ENCODE measurements around the gene LSM14B.

LSM14B gene

DNA sequence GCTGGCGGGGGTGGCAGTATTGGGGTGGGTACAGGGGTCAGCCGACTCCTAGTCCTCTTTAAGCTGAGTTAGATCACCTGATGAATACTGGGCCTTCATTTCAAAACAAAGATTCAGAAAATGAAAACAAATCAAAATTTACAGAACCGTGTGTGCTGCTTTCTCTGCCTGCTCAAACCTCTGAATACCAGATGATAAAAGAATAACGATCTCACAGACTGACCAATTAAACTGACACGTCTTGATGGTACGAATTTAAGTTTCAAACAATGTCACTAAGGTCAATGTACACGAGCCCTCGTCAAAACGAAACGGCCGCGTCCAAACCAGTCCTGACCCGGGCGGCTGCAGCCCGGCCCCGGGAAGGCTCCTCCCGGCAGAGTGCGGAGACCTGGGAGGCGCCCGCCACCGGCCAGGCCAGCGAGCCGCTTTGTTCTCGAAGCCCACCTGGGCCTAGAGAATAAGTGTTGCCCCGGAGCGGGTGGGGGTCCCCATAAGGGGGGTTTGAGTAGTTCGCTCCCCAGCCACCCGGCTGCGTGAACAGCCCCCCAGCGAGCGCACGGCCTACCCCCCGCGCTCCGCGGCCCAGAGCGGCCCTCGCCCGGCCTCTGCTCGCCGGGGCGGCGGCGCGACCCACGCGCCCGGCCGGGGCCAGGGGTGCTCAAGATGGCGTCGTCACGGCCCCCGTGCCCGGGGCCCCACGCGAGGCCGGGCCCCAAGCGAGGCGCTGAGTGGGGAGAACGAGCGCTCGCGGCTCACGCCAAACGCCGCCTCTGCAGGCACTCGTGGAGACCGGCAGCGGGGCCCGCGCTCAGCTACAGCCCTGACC lies 20.2 kb downstream of the LSM14B start:
- DNase-seq (ENCODE audit: low read depth): peak; percentile 19
- peak overlapping the region; percentile 65 for H3K4me3 ChIP-seq (ENCODE audit: low read depth, low read length)
- TF ChIP-seq CTCF (IDR thresholded peaks at IDR 0.05; ENCODE audit: insufficient read depth, low read depth, low read length, missing control alignments): no peak

GRCh38 chr20:62143081-62143956 lies 21.0 kb downstream of the LSM14B start, which contains the start of the genes PSMA7 and SS18L1:
TSS of gene PSMA7 (minus strand) at chr20:62143394. CDS start at chr20:62143303, 91 bp downstream.
TSS of gene SS18L1 (plus strand) at chr20:62143769. CDS start at chr20:62143821, 52 bp downstream.
- peak; percentile 95 for DNase-seq (ENCODE audit: low read depth)

GRCh38 chr20:62143957-62144825 lies 21.9 kb downstream of the LSM14B start:
- DNase-seq (ENCODE audit: low read depth): peak; percentile 59

More at GRCh38 chr20:62143081-62143956, 21.0 kb downstream of the LSM14B start, which contains the start of the genes PSMA7 and SS18L1:
- peak within 1 kb of the TSS; percentile 72 for H3K4me3 ChIP-seq (ENCODE audit: low read depth, low read length)
- no peak for TF ChIP-seq CTCF (IDR thresholded peaks at IDR 0.05; ENCODE audit: insufficient read depth, low read depth, low read length, missing control alignments)

DNA sequence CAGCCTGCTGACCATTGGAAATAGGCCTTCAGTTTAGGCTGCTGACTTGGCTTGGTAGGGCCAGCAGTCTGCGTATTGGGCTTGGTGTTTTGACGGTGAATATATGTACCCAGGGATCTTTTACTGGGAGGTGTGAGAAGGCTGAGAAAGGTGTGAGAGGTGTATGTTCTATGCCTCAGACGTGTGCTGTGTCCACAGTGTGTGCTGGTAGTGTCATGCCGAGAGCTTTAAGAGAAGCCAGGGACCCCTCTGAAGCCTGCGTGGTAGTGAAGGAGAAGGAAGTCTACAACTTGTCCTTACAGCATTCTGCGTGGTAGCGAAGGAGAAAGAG lies 23.4 kb downstream of the LSM14B start:
- DNase-seq (ENCODE audit: low read depth): no peak
- TF ChIP-seq CTCF (IDR thresholded peaks at IDR 0.05; ENCODE audit: insufficient read depth, low read depth, low read length, missing control alignments): no peak
- H3K4me3 ChIP-seq (ENCODE audit: low read depth, low read length): no peak overlapping the region

More at GRCh38 chr20:62143957-62144825, 21.9 kb downstream of the LSM14B start:
- no peak for TF ChIP-seq CTCF (IDR thresholded peaks at IDR 0.05; ENCODE audit: insufficient read depth, low read depth, low read length, missing control alignments)
- peak overlapping the region; percentile 72 for H3K4me3 ChIP-seq (ENCODE audit: low read depth, low read length)

- no peak for DNase-seq (ENCODE audit: low read depth)
- H3K4me3 ChIP-seq (ENCODE audit: low read depth, low read length): no peak overlapping the region
- no peak for TF ChIP-seq CTCF (IDR thresholded peaks at IDR 0.05; ENCODE audit: insufficient read depth, low read depth, low read length, missing control alignments)
Observed at GRCh38 chr20:62146019-62146755, 23.9 kb downstream of the LSM14B start.
